HepG2 (cell line): ENCODE data around the gene LRRC45. TPM values are rescaled to one million over a fixed set of nuclear protein-coding genes. Genes with fewer than 3 reads are reported as not detected.

ENCODE experiments used
- ARNT ChIP-seq: fragments of 450-650 bp; IDR thresholded peaks from 2 replicates; pipeline ENCODE4 v1.6.1; 2017
- CCAR2 ChIP-seq: fragments of 200-400 bp; formaldehyde crosslinking; optimal IDR thresholded peaks from 2 replicates; pipeline ENCODE3; 2018; ENCODE audit warnings: low read depth, mild to moderate bottlenecking, low read length, moderate library complexity
- GATA4 ChIP-seq: sonication (generic); IDR thresholded peaks from 2 replicates; pipeline ENCODE4 v1.6.1; 2016; ENCODE audit warnings: antibody characterized with exemption, low read depth, borderline replicate concordance
- KMT2B ChIP-seq: IDR thresholded peaks from 2 replicates; pipeline ENCODE4 v1.6.1; 2016; ENCODE audit warnings: missing genetic modification reagents, missing compliant biosample characterization
- PITX1 ChIP-seq: sonication (generic); formaldehyde crosslinking; IDR thresholded peaks from 2 replicates; pipeline ENCODE4 v1.5.1; 2020; ENCODE audit warnings: mild to moderate bottlenecking, missing genetic modification reagents
- TOPORS ChIP-seq: sonication (generic); formaldehyde crosslinking; IDR thresholded peaks from 2 replicates; pipeline ENCODE4 v1.8.0; 2023; ENCODE audit warnings: mild to moderate bottlenecking, missing genetic modification reagents
- XRCC5 ChIP-seq: fragments of 200-400 bp; formaldehyde crosslinking; optimal IDR thresholded peaks from 2 replicates; pipeline ENCODE3; 2017; ENCODE audit warnings: mild to moderate bottlenecking, low read length
- ZBTB21 ChIP-seq: sonication (generic); formaldehyde crosslinking; IDR thresholded peaks from 2 replicates; pipeline ENCODE4 v1.4.0; 2020; ENCODE audit warnings: missing genetic modification reagents
- ZC3H13 ChIP-seq: sonication (generic); formaldehyde crosslinking; IDR thresholded peaks from 2 replicates; pipeline ENCODE4 v1.8.1; 2023; ENCODE audit warnings: mild to moderate bottlenecking, missing genetic modification reagents, moderate library complexity
- ZMYM2 ChIP-seq: sonication (generic); formaldehyde crosslinking; IDR thresholded peaks from 2 replicates; pipeline ENCODE4 v1.8.0; 2022; ENCODE audit warnings: mild to moderate bottlenecking, missing genetic modification reagents
- ZMYM3 ChIP-seq: sonication (generic); formaldehyde crosslinking; IDR thresholded peaks from 2 replicates; pipeline ENCODE4 v1.5.1; 2020; ENCODE audit warnings: mild to moderate bottlenecking, missing genetic modification reagents
- ZNF142 ChIP-seq: sonication (generic); formaldehyde crosslinking; IDR thresholded peaks from 2 replicates; pipeline ENCODE4 v1.4.0; 2020; ENCODE audit warnings: missing genetic modification reagents
- ZNF143 ChIP-seq: sonication (generic); formaldehyde crosslinking; IDR thresholded peaks from 2 replicates; pipeline ENCODE4 v1.4.0; 2020; ENCODE audit warnings: missing genetic modification reagents
- ZNF331 ChIP-seq: sonication (generic); formaldehyde crosslinking; IDR thresholded peaks from 2 replicates; pipeline ENCODE4 v1.4.0; 2020; ENCODE audit warnings: missing genetic modification reagents
- ZNF484 ChIP-seq: sonication (generic); formaldehyde crosslinking; IDR thresholded peaks from 2 replicates; pipeline ENCODE4 v1.5.1; 2020; ENCODE audit warnings: mild to moderate bottlenecking, low read depth, missing genetic modification reagents, borderline replicate concordance
- ZNF572 ChIP-seq: sonication (generic); formaldehyde crosslinking; IDR thresholded peaks from 2 replicates; pipeline ENCODE4 v1.5.1; 2020; ENCODE audit warnings: mild to moderate bottlenecking, missing genetic modification reagents
- ZNF776 ChIP-seq: sonication (generic); formaldehyde crosslinking; IDR thresholded peaks from 2 replicates; pipeline ENCODE4 v1.4.0; 2020; ENCODE audit warnings: mild to moderate bottlenecking, missing genetic modification reagents
- ZNF788 ChIP-seq: sonication (generic); formaldehyde crosslinking; IDR thresholded peaks from 2 replicates; pipeline ENCODE4 v1.5.0; 2020; ENCODE audit warnings: mild to moderate bottlenecking, missing genetic modification reagents, borderline replicate concordance
- ZNF800 ChIP-seq: sonication (generic); formaldehyde crosslinking; IDR thresholded peaks from 2 replicates; pipeline ENCODE4 v1.4.0; 2020; ENCODE audit warnings: missing genetic modification reagents
- ZNF850 ChIP-seq: sonication (generic); formaldehyde crosslinking; conservative IDR thresholded peaks from 2 replicates; pipeline ENCODE4 v1.9.0; 2021; ENCODE audit warnings: mild to moderate bottlenecking, missing genetic modification reagents
- polyA plus RNA-seq, 8 experiments: library from polyadenylated mRNA; depleted of rRNA in 3 of 8; stranded (reverse) in 7 of 8; unstranded in 1 of 8; fragments of >200 nt; fragmentation: Illumina TruSeq in 4 of 8; extraction: Trizol in 4 of 8; gene quantifications; 2 replicates each; pipeline versions ENCODE4 v1.2.1 to v1.2.3, GENCODE V29; 2011 to 2016; ENCODE audit warnings: low read depth in 4 of 8, missing spikeins in 1 of 8, mixed read lengths in 1 of 8; ENCODE audit not compliant: insufficient read depth in 1 of 8
- total RNA-seq, 5 experiments: library from RNA; depleted of rRNA; stranded (reverse); fragments of >200 nt; fragmentation: Illumina TruSeq; extraction: Trizol; gene quantifications; 2 replicates each; pipeline ENCODE4 v1.2.3, GENCODE V29; 2016; ENCODE audit warnings: low read depth in 1 of 5

Gene LRRC45
- total and polyA plus RNA-seq, 2 of the 13 experiments (the other 11 are each of a cell fraction or from before 2014, with no cell fraction given), result 11.6 to 48.1 TPM

GRCh38 chr17:82013772-82014321, 9.3 kb upstream of the LRRC45 start (continued):
- TF ChIP-seq GATA4, result no peak
- TF ChIP-seq ZNF331, result 0 out of 2 replicates have a peak, but pooled peaks have one; percentile 56
- no peak for TF ChIP-seq ZNF800
- TF ChIP-seq PITX1, result peak; percentile 56; the same call in 1 of the 2 replicates
- TF ChIP-seq ZNF572 (CRISPR knock-in tag), result no peak
- TF ChIP-seq ZNF788 (CRISPR knock-in tag), result no peak; the same call in 1 of the 2 replicates
- no peak for TF ChIP-seq ZNF142 (CRISPR knock-in tag)
- TF ChIP-seq ARNT, result no peak
- no peak for TF ChIP-seq ZMYM3 (CRISPR knock-in tag)
- TF ChIP-seq KMT2B (CRISPR knock-in tag), result no peak
- no peak for TF ChIP-seq ZMYM2 (CRISPR knock-in tag)
- TF ChIP-seq TOPORS (CRISPR knock-in tag), result no peak
- TF ChIP-seq ZNF143 (CRISPR knock-in tag), result no peak
- peak; percentile 79 for TF ChIP-seq ZBTB21 (CRISPR knock-in tag)
- TF ChIP-seq ZNF850 (CRISPR knock-in tag), result no peak
- TF ChIP-seq CCAR2, result no peak
- no peak for TF ChIP-seq ZC3H13 (CRISPR knock-in tag)
- TF ChIP-seq ZNF484 (CRISPR knock-in tag), result no peak
- TF ChIP-seq ZNF776, result no peak
- peak; percentile 20 for TF ChIP-seq XRCC5
